WI38 (cell line): ENCODE data around the gene GLI1.

Source experiments
- H3K4me3 ChIP-seq: 2 replicates; pipeline ENCODE4 v1.5.1; 2011; ENCODE audit warnings: low read depth, mild to moderate bottlenecking, control low read depth, low read length
- CTCF ChIP-seq: IDR thresholded peaks from 2 replicates; pipeline ENCODE4 v1.5.1; 2012; ENCODE audit warnings: low read depth, mild to moderate bottlenecking, control low read depth, low read length

The GLI1 gene

DNA sequence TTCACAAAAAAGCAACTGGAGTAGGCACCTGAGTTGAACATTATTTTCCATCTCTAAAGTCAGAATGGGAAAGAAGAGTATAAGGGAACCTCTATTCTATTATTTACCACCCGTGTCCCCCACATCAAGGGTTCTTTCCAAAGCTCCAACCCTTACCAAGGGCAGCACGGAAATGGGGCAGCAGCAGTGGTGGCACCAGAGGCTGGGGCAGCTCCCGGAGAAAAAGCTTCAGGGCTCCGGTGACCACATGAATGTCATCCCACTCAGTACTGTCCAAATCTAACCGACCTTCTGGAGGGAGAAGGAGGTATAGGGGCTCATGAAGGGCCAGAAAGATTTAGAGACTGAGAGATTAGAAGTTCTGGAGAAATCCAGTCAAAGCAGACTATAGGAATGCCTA lies 14.3 kb downstream of the GLI1 start:
- TF ChIP-seq CTCF, result no peak
- no peak overlapping the region for H3K4me3 ChIP-seq

DNA sequence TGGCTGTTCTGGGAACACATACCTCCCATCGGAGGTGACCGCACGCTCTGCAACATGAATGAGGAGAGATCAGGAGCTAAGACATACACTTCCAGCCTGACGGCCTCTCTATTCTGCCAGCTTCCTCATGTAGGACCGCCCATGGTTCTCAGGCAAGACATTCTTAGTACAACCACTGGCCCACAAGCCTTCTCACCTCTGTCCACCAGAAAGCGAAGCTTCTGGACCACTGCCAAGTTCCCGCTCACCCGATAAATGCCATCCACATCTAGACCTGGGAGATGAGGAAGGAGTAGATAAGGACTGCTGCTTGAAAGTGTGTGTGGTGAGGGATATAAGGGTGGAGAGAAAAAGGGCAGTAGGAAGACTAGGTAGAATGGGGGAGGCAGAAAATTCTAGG lies 14.8 kb downstream of the GLI1 start:
- no peak overlapping the region for H3K4me3 ChIP-seq
- no peak for TF ChIP-seq CTCF

- no peak for TF ChIP-seq CTCF
- H3K4me3 ChIP-seq, result no peak overlapping the region
These were observed 15.3 kb downstream of the GLI1 start for GRCh38 chr12:57474862-57475261.

DNA sequence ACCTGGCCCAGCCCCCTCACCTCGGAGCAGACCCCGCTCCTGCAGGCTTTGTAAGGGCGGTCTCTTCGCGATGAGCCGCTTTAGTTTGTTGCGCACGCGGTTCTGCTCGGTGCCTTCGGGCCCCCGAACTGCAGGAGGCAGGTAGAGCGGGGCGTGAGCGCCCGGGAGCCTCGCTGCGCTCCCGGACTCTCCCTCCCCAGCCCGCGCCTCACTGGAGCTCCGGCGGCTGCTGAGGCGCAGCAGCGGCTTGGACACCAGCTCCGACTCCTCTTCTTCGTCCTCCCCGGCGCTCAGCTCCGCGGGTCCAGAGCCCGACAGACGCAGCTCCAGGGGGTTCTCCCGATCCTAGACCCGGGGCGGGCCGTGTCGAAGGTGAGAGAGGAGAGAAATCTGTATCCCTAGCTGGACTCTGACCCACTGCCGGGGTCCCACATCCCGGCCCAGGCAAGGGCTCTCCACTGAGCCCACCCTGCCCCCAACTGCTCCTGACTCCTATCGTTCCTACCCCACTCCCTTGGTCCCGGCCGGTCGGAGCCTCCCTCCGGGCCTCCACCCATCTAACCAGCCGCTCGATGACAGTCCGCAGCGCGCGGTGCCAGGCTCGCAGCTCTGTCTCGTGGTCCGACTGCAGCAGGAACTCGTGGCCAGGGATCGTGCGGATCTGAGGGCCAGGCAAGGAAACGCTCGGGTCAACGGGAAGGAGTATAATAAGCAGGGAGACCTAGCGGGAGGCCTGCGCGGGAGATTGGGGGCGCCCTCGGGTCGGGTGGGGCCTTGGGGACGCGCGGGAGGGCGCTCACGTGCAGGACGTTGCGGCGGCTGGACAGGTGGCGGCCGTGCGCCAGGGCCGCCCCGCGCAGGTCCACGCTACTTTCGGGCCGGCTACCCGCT lies 15.9 kb downstream of the GLI1 start:
- TF ChIP-seq CTCF, result no peak
- H3K4me3 ChIP-seq, result peak overlapping the region; percentile 17; the same call in 1 of the 2 replicates

DNA sequence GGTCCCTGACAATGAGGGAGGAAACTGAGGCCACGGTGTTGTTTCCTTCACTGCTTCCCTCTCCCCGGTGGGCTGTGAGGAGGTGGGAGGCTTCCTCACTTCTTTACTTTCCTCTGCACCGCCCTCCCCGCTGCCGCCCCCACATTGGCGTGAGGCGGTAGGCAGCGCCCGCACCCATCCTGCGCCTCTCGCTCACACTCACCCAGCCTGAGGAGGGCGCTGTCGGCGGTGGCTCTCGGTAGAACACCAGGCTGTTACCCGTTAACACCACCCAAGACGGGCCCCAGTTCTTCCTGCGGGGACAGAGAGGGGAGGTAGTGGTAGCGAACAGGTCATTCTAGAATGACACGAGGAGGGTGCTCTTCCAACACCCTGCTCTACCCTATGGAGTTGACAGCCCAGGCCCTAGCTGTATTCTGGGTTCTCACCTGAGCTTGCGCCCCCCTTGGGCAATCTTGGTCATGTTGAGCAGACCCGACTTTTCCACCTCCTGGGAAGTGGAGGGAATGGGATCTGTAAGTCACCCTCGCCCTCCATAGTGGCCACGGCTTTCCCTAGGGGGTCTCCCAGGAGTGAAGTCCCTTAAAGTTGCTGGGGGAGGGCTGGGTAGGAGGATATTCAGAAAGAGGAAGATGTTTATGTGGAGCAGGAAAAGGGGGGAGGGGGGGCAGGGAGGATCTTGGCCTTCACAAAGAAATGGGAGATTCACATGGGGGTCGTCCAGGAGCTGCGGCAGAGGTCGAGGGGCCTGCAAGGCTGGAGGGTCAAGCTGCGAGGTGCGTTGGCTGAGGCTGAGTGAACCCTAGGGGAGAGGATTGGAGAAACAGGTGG lies 16.8 kb downstream of the GLI1 start:
- H3K4me3 ChIP-seq, result no peak overlapping the region
- no peak for TF ChIP-seq CTCF

DNA sequence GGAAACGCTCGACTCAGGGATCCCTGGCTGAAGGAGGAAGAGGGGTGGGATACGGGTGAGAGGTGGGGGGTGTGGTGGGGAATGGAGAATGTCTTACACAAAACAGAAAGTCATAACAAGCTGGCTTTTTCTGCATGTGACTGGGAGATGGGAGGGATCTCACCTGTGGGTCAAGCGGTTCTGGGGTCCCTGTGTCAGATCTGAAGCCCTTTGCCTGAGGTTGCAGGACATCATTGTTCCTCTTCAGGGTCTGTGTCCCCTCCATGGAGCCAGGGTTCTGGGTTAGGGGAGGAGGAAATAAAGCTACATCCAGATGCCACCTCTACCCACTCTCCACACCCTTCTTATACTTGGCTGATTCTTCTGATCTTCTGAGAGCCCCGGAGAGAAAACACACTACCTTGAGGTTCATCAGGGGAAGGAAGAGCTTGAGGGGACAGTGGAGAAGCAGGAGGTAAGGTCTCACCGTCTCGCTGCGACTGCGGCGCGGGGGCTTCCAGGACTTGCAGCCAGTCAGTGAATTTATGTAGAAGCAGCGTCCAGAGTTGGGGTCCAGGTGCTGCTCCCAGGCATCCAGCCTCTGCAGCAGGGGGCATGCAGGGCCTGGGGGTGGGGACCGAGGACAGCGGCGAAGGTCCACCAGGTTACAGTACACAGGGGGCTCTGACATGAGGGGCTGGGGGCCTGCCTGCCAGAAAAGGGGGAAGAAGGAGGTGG lies 17.6 kb downstream of the GLI1 start:
- no peak for TF ChIP-seq CTCF
- no peak overlapping the region for H3K4me3 ChIP-seq
